ENCODE measurements around the gene DUSP18.
"Not testable (repeated sequence)": the region's sequence is repeated elsewhere in the genome, so short reads cannot be mapped to it uniquely, and the experiment has no call there.

The DUSP18 gene

DNA sequence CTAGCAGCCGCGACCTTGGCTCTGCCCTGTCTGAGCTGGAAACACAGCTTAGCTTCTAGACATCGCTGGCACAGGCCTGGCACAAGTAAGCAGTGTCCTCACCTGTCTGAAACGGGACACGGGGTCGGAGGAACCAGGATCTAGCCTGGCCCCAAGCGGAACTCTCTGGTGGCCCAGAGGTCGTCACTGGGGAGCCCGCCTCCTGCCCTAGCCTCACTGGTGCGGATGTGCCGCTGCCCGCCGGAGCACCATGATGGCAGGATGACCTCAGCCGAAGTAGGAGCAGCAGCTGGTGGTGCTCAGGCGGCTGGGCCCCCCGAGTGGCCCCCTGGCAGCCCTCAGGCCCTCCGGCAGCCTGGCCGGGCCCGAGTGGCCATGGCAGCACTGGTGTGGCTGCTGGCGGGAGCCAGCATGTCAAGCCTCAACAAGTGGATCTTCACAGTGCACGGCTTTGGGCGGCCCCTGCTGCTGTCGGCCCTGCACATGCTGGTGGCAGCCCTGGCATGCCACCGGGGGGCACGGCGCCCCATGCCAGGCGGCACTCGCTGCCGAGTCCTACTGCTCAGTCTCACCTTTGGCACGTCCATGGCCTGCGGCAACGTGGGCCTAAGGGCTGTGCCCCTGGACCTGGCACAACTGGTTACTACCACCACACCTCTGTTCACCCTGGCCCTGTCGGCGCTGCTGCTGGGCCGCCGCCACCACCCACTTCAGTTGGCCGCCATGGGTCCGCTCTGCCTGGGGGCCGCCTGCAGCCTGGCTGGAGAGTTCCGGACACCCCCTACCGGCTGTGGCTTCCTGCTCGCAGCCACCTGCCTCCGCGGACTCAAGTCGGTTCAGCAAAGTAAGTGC lies 31.2 kb downstream of the DUSP18 start:
- Histone ChIP-seq H3K9me3 (no peaks in the 10 kb centered on the region), H3K36me3 (no peaks in the 10 kb centered on the region), H3K4me1 (ENCODE audit: control insufficient read depth in 1 of 2, insufficient read depth in 1 of 2, low read depth in 1 of 2, low read length in 1 of 2) (peaks cover 20 to 25% of the 10 kb centered on the region in 2 experiments), H3K4me3 (ENCODE audit: low read depth in 1 of 2, low read length in 1 of 2) (peak overlapping the region; percentile 59 to 68), H3K27me3 (peaks cover 46% of the 10 kb centered on the region), H3K27ac (no peak overlapping the region)
- TF ChIP-seq, protein P1, sequence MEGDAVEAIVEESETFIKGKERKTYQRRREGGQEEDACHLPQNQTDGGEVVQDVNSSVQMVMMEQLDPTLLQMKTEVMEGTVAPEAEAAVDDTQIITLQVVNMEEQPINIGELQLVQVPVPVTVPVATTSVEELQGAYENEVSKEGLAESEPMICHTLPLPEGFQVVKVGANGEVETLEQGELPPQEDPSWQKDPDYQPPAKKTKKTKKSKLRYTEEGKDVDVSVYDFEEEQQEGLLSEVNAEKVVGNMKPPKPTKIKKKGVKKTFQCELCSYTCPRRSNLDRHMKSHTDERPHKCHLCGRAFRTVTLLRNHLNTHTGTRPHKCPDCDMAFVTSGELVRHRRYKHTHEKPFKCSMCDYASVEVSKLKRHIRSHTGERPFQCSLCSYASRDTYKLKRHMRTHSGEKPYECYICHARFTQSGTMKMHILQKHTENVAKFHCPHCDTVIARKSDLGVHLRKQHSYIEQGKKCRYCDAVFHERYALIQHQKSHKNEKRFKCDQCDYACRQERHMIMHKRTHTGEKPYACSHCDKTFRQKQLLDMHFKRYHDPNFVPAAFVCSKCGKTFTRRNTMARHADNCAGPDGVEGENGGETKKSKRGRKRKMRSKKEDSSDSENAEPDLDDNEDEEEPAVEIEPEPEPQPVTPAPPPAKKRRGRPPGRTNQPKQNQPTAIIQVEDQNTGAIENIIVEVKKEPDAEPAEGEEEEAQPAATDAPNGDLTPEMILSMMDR (IDR thresholded peaks at IDR 0.05), result no peak

DNA sequence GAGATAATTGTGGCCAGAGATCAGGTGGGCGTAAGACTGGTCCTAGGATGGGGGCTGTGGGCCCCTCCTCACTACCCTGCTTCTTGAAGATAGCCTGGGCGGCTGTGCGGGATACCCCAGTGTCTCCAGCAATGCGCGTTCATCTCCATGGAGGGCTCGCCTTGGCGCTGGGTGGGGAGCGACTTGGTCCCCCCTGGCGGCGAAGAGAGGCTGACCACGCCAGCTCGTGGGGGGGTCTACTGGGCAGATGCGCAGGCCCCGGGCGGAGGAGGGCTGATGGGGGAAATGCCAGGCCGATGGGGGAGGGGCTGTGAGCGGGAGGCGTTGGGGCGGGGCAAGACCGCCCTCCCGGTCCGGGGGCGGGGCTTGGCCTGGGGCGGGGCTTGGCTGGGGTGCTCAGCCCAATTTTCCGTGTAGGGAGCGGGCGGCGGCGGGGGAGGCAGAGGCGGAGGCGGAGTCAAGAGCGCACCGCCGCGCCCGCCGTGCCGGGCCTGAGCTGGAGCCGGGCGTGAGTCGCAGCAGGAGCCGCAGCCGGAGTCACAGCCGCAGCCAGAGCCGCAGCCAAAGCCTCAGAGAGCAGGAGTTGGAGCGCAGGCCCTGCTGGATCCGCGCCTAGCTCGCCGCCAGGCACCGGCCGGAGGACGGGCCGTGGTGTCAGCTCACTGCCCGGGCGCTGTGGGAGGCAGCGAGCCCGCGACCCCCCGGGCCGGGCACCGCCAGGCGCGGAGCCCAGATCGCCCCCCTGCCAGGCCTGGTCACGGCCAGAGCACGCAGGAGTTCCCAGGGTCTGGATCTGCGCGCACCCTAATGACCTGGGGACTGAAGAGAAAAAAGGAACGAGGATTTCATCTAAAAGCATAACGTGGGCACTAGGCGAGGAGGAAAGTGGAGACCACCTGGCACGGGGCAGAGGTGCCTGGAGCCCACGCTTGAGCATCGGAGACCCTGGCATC lies 32.1 kb downstream of the DUSP18 start, which contains the start of gene SLC35E4:
SLC35E4 (plus strand) TSS at position 509 of the 953 bp plus-strand sequence. CDS start 670 bp downstream, outside the sequence.
- H3K9me3 ChIP-seq, result no peaks in the 10 kb centered on the region
- H3K4me3 ChIP-seq (ENCODE audit: low read depth in 1 of 2, low read length in 1 of 2), result peak within 1 kb of the TSS; percentile 59 to 68
- TF ChIP-seq, protein P1 (IDR thresholded peaks at IDR 0.05), result peak; percentile 30

DNA sequence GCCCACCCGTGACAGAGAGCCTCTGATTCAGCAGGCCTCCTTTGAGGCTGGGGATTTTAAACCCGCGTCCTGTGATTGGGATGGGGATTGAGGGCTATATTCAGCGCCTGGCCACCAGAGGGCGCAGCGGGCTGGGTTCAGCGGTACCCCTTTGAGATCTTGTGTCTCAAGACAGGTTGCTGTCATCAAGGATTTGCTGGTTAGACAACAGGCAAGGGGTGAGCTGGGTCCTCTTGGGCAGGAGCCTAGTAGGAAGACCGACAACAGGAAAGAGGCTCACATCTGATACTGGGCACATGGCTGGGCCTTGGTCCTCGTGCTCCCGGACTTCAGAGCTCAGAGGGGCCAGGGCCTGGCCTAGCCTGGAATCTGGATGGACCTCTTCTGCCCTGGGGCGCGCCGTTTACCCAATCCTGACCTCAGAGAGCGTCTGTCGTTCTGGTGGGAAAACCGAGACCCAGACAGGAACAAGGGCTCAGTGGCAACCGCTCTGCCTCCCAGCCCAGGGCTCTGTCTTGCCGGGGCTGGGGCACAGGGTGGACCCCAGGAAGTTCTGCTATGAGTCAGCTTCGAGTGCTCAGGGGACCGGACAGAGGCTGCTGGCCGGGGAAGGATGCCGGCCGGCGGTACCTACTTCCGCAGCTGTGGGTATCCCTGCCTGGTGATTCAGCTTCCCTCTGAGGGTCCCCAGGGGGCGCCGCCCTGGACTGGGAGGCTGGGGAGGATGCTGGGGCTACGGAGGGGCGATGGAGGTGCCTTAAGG lies 33.0 kb downstream of the DUSP18 start:
- H3K36me3 ChIP-seq, result no peaks in the 10 kb centered on the region
- H3K27me3 ChIP-seq, result peaks cover 46% of the 10 kb centered on the region
- no peaks in the 10 kb centered on the region for H3K9me3 ChIP-seq
- TF ChIP-seq, protein P1 (IDR thresholded peaks at IDR 0.05), result peak; percentile 89
- peaks cover 20 to 25% of the 10 kb centered on the region in 2 experiments for H3K4me1 ChIP-seq (ENCODE audit: control insufficient read depth in 1 of 2, insufficient read depth in 1 of 2, low read depth in 1 of 2, low read length in 1 of 2)
- peak overlapping the region; percentile 32 to 68 for H3K4me3 ChIP-seq (ENCODE audit: low read depth in 1 of 2, low read length in 1 of 2)
- H3K27ac ChIP-seq, result peak overlapping the region; percentile 68

More for the DNA sequence above, 32.1 kb downstream of the DUSP18 start, which contains the start of gene SLC35E4:
- Histone ChIP-seq H3K4me1 (ENCODE audit: control insufficient read depth in 1 of 2, insufficient read depth in 1 of 2, low read depth in 1 of 2, low read length in 1 of 2) (peaks cover 20 to 25% of the 10 kb centered on the region in 2 experiments), H3K27me3 (peaks cover 46% of the 10 kb centered on the region), H3K27ac (peak within 1 kb of the TSS; percentile 68), H3K36me3 (no peaks in the 10 kb centered on the region)

DNA sequence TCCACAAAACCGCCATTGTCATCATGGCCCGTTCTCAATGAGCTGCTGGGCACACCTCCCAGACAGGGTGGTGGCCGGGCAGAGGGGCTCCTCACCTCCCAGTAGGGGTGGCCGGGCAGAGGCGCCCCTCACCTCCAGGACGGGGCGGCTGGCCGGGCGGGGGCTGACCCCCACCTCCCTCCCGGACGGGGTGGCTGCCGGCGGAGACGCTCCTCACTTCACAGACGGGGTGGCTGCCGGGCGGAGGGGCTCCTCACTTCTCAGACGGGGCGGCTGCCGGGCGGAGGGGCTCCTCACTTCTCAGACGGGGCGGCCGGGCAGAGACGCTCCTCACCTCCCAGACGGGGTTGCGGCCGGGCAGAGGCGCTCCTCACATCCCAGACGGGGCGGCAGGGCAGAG lies 36.2 kb downstream of the DUSP18 start:
- H3K9me3 ChIP-seq; H3K36me3 ChIP-seq; H3K4me3 ChIP-seq (ENCODE audit: low read depth in 1 of 2, low read length in 1 of 2); H3K27ac ChIP-seq: not testable (repeated sequence)
- peaks cover 30% of the 10 kb centered on the region for H3K27me3 ChIP-seq
- peaks cover 19 to 22% of the 10 kb centered on the region in 2 experiments for H3K4me1 ChIP-seq (ENCODE audit: control insufficient read depth in 1 of 2, insufficient read depth in 1 of 2, low read depth in 1 of 2, low read length in 1 of 2)

DNA sequence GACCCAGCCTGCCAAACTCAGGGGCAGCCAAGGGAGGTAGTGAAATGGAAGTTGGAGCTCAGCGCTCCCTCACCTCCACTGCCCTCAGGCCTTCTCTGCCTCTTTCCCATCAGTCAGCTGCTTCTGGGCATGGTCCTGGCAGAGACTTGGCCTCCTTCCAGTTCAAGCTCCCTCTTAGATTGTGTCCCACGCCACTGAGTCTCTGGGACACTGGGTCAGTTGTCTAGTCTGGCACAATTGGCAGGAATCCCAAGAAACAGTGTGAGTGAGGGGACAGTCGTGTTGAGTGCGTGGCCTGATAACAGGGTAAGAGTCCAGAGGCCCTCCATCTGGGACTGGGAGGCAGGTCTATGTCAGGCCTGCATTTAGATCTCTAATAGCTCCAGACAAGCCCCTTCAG lies 39.2 kb downstream of the DUSP18 start:
- Histone ChIP-seq H3K27me3 (peaks cover 3% of the 10 kb centered on the region), H3K27ac (no peak overlapping the region)
- TF ChIP-seq, protein P1 (IDR thresholded peaks at IDR 0.05), result no peak

More for the DNA sequence above, 39.2 kb downstream of the DUSP18 start:
- Histone ChIP-seq H3K4me3 (ENCODE audit: low read depth in 1 of 2, low read length in 1 of 2) (no peak overlapping the region), H3K36me3 (no peaks in the 10 kb centered on the region), H3K9me3 (no peaks in the 10 kb centered on the region), H3K4me1 (ENCODE audit: control insufficient read depth in 1 of 2, insufficient read depth in 1 of 2, low read depth in 1 of 2, low read length in 1 of 2) (no peaks in the 10 kb centered on the region)
